Neural cell (in vitro differentiated cells): ENCODE measurements around the gene CCNY.

Experiments
- EP300 ChIP-seq: fragments of 450-650 bp; conservative IDR thresholded peaks from 2 replicates; pipeline ENCODE4 v1.6.1; 2014; ENCODE audit warnings: antibody characterized with exemption, mild to moderate bottlenecking, moderate library complexity; ENCODE audit not compliant: poor library complexity, severe bottlenecking
- EZH2 ChIP-seq: fragments of 200-600, 300-800 bp; shearing (Covaris generic), sonication (generic); IDR thresholded peaks from 2 replicates; pipeline ENCODE4 v1.6.1; 2014; ENCODE audit warnings: antibody characterized with exemption, low read length, borderline replicate concordance, mild to moderate bottlenecking; ENCODE audit not compliant: insufficient read depth, poor library complexity, severe bottlenecking
- MXI1 ChIP-seq: fragments of 450-650 bp; conservative IDR thresholded peaks from 2 replicates; pipeline ENCODE4 v1.6.1; 2014; ENCODE audit warnings: antibody characterized with exemption, mild to moderate bottlenecking; ENCODE audit not compliant: poor library complexity, severe bottlenecking
- POLR2AphosphoS5 ChIP-seq: IDR thresholded peaks from 2 replicates; pipeline ENCODE4 v1.6.1; 2012
- RAD21 ChIP-seq: fragments of 450-650 bp; conservative IDR thresholded peaks from 2 replicates; pipeline ENCODE4 v1.6.1; 2014; ENCODE audit warnings: antibody characterized with exemption, mild to moderate bottlenecking, moderate library complexity
- REST ChIP-seq: IDR thresholded peaks from 2 replicates; pipeline ENCODE4 v1.6.1; 2012; ENCODE audit warnings: borderline replicate concordance
- SMC3 ChIP-seq: fragments of 450-650 bp; conservative IDR thresholded peaks from 2 replicates; pipeline ENCODE4 v1.6.1; 2014; ENCODE audit warnings: antibody characterized with exemption, mild to moderate bottlenecking, moderate library complexity; ENCODE audit not compliant: poor library complexity
- TAF1 ChIP-seq: IDR thresholded peaks from 2 replicates; pipeline ENCODE4 v1.6.1; 2012; ENCODE audit warnings: low read depth
- TF ChIP-seq, protein P1 (sequence below): fragments of 450-650 bp; IDR thresholded peaks from 2 replicates; pipeline ENCODE4 v1.5.1; 2014; ENCODE audit warnings: antibody characterized with exemption, mild to moderate bottlenecking, moderate library complexity; ENCODE audit not compliant: poor library complexity, severe bottlenecking

- TF ChIP-seq, protein P1, sequence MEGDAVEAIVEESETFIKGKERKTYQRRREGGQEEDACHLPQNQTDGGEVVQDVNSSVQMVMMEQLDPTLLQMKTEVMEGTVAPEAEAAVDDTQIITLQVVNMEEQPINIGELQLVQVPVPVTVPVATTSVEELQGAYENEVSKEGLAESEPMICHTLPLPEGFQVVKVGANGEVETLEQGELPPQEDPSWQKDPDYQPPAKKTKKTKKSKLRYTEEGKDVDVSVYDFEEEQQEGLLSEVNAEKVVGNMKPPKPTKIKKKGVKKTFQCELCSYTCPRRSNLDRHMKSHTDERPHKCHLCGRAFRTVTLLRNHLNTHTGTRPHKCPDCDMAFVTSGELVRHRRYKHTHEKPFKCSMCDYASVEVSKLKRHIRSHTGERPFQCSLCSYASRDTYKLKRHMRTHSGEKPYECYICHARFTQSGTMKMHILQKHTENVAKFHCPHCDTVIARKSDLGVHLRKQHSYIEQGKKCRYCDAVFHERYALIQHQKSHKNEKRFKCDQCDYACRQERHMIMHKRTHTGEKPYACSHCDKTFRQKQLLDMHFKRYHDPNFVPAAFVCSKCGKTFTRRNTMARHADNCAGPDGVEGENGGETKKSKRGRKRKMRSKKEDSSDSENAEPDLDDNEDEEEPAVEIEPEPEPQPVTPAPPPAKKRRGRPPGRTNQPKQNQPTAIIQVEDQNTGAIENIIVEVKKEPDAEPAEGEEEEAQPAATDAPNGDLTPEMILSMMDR: no peak
- TF ChIP-seq EZH2 (no peak), SMC3 (no peak), REST (no peak), TAF1 (no peak), RAD21 (no peak), POLR2AphosphoS5 (no peak), MXI1 (no peak), EP300 (no peak)
These were observed 116.5 kb downstream of the CCNY start for GRCh38 chr10:35452847-35453246.
